Calu3 (cell line): ENCODE results near the gene ISG20L2. TPM values are rescaled to one million over a fixed set of nuclear protein-coding genes. Genes with fewer than 3 reads are reported as not detected.

Experiments used
- BruUV-seq: library from RNA; stranded (reverse); fragments of 400-500 nt; replicated peaks from 2 replicates; lab custom pipeline; 2021; lab: Mats Ljungman, UMichigan
- CTCF ChIA-PET: fragments of 300-600 bp; sonication (Branson Sonifier 250); formaldehyde crosslinking; loops from one replicate; lab custom pipeline; 2022; ENCODE audit warnings: antibody characterized with exemption; lab: Charles Lee
- DNase-seq: peaks from one replicate; pipeline ENCODE4 v3.0.0; 2022
- H3K27ac Mint-ChIP-seq: one replicate; pipeline ENCODE4 v1.8.0; 2022; ENCODE audit warnings: mixed read lengths; ENCODE audit not compliant: unreplicated experiment
- H3K27me3 Mint-ChIP-seq: one replicate; pipeline ENCODE4 v1.8.0; 2022; ENCODE audit warnings: mixed read lengths; ENCODE audit not compliant: unreplicated experiment
- H3K36me3 Mint-ChIP-seq: one replicate; pipeline ENCODE4 v1.8.0; 2022; ENCODE audit warnings: mild to moderate bottlenecking, moderate library complexity, mixed read lengths; ENCODE audit not compliant: insufficient read depth, unreplicated experiment
- H3K4me1 Mint-ChIP-seq: one replicate; pipeline ENCODE4 v1.8.0; 2022; ENCODE audit warnings: mild to moderate bottlenecking, low read depth, mixed read lengths; ENCODE audit not compliant: unreplicated experiment
- H3K4me3 Mint-ChIP-seq: one replicate; pipeline ENCODE4 v1.8.0; 2022; ENCODE audit warnings: mild to moderate bottlenecking, low read depth, moderate library complexity, mixed read lengths; ENCODE audit not compliant: unreplicated experiment
- H3K9me3 Mint-ChIP-seq: one replicate; pipeline ENCODE4 v1.8.0; 2022; ENCODE audit warnings: low read depth, mixed read lengths; ENCODE audit not compliant: unreplicated experiment
- intact Hi-C: fragments of 100-400 bp; cut with micrococcal nuclease; formaldehyde crosslinking; loops from one replicate; pipeline ENCODE4 v1.10.0; 2022; ENCODE audit not compliant: unreplicated experiment
- total RNA-seq: library from RNA; stranded (reverse); gene quantifications from 2 replicates; pipeline ENCODE4 v1.2.3, GENCODE V29; 2022
- TF ChIP-seq, protein P1 (sequence below): fragments of 200-600 bp; IDR thresholded peaks from one replicate; pipeline ENCODE4 v1.8.0; 2022; ENCODE audit warnings: antibody characterized with exemption; ENCODE audit not compliant: unreplicated experiment

The ISG20L2 gene
- total RNA-seq, 1 experiment from 2014 or later: 61.6 TPM

GRCh38 chr1:156703336-156703735 lies 25.2 kb downstream of the ISG20L2 start:
- CTCF ChIA-PET: interaction anchor here (3.3 kb wide), 1 partner anchor 13 kb away, joined by 35 read pairs; no protein-coding TSS in a partner anchor
- H3K36me3 Mint-ChIP-seq: peaks cover 28% of the 10 kb centered on the region
- TF ChIP-seq, protein P1, sequence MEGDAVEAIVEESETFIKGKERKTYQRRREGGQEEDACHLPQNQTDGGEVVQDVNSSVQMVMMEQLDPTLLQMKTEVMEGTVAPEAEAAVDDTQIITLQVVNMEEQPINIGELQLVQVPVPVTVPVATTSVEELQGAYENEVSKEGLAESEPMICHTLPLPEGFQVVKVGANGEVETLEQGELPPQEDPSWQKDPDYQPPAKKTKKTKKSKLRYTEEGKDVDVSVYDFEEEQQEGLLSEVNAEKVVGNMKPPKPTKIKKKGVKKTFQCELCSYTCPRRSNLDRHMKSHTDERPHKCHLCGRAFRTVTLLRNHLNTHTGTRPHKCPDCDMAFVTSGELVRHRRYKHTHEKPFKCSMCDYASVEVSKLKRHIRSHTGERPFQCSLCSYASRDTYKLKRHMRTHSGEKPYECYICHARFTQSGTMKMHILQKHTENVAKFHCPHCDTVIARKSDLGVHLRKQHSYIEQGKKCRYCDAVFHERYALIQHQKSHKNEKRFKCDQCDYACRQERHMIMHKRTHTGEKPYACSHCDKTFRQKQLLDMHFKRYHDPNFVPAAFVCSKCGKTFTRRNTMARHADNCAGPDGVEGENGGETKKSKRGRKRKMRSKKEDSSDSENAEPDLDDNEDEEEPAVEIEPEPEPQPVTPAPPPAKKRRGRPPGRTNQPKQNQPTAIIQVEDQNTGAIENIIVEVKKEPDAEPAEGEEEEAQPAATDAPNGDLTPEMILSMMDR: no peak
- H3K4me1 Mint-ChIP-seq: peaks cover 23% of the 10 kb centered on the region
- DNase-seq: no peak
- BruUV-seq: no TSS peak
- intact Hi-C loops: no loop called here
- H3K27me3 Mint-ChIP-seq: peaks cover 13% of the 10 kb centered on the region
- H3K9me3 Mint-ChIP-seq: no peaks in the 10 kb centered on the region
- H3K27ac Mint-ChIP-seq: no peak overlapping the region
- H3K4me3 Mint-ChIP-seq: no peak overlapping the region

- H3K36me3 Mint-ChIP-seq: peaks cover 15% of the 10 kb centered on the region
- H3K4me1 Mint-ChIP-seq: peaks cover 10% of the 10 kb centered on the region
- H3K27ac Mint-ChIP-seq: no peak overlapping the region
- no peak for DNase-seq
- H3K27me3 Mint-ChIP-seq: peaks cover 5% of the 10 kb centered on the region
- intact Hi-C loops: no loop called here
- CTCF ChIA-PET: interaction anchor here (3.3 kb wide), 1 partner anchor 11 kb away, joined by 35 read pairs; no protein-coding TSS in a partner anchor
- H3K9me3 Mint-ChIP-seq: no peaks in the 10 kb centered on the region
- TF ChIP-seq, protein P1: no peak
- BruUV-seq: no TSS peak
- no peak overlapping the region for H3K4me3 Mint-ChIP-seq
These were observed 27.6 kb downstream of the ISG20L2 start for GRCh38 chr1:156700736-156701531.

DNA sequence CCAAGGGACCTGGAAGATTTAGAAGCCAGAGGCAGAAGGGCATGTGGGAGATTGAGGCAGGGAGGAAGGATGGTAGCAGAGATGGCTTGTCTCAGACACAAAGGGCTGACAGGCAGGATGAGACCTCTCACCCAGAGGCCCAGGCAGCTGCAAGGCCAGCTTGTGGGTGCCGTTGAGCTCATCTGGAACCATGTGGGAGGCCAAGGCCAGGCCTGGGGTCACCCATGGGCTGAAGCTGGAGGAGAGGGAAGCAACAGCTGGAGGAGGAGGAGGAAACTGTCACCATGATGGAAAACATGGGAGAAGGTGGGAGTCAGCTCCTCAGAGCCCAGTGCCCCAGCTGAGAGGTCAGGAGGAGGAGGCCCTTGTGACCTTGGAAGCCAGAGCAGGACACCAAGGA lies 29.6 kb downstream of the ISG20L2 start:
- Mint-ChIP-seq H3K4me3 (no peak overlapping the region), H3K4me1 (peaks cover 11% of the 10 kb centered on the region), H3K9me3 (no peaks in the 10 kb centered on the region), H3K36me3 (peaks cover 5% of the 10 kb centered on the region), H3K27ac (no peak overlapping the region), H3K27me3 (no peaks in the 10 kb centered on the region)
- no peak for DNase-seq
- TF ChIP-seq, protein P1: no peak
- CTCF ChIA-PET: interaction anchor here (1.5 kb wide), 1 partner anchor 9 kb away, joined by 5 read pairs; no protein-coding TSS in a partner anchor
- intact Hi-C loops: no loop called here
- no TSS peak for BruUV-seq

- Mint-ChIP-seq H3K36me3 (peaks cover 5% of the 10 kb centered on the region), H3K4me1 (peaks cover 23% of the 10 kb centered on the region), H3K9me3 (no peaks in the 10 kb centered on the region), H3K27ac (no peak overlapping the region), H3K4me3 (no peak overlapping the region), H3K27me3 (no peaks in the 10 kb centered on the region)
- TF ChIP-seq, protein P1: no peak
- no TSS peak for BruUV-seq
- DNase-seq: no peak
- CTCF ChIA-PET: interaction anchor here (0.7 kb wide), 1 partner anchor 9 kb away, joined by 3 read pairs; no protein-coding TSS in a partner anchor
- intact Hi-C loops: no loop called here
These were observed 31.1 kb downstream of the ISG20L2 start for GRCh38 chr1:156697481-156697880.
